ENCODE data around the gene AKR7A2. TPM values are rescaled to one million over a fixed set of nuclear protein-coding genes. Genes with fewer than 3 reads are reported as not detected.

AKR7A2 gene
- total RNA-seq, 3 donors from 2014 or later = 19.2 to 26.3 (median 20.5) TPM

- H3K36me3 Mint-ChIP-seq (ENCODE audit: insufficient read depth) = peaks cover 6% of the 10 kb centered on the region
- DNase-seq (no peak), ATAC-seq (peak; percentile 4 to 19)
- H3K27me3 Mint-ChIP-seq (ENCODE audit: low read depth) = no peaks in the 10 kb centered on the region
- no peaks in the 10 kb centered on the region for H3K9me3 Mint-ChIP-seq
- no peak overlapping the region for H3K4me3 Mint-ChIP-seq
- H3K4me1 Mint-ChIP-seq (ENCODE audit: low read depth) = no peaks in the 10 kb centered on the region
These were observed 13.5 kb upstream of the AKR7A2 start for GRCh38 chr1:19325368-19325957.

GRCh38 chr1:19324665-19324990, 12.7 kb upstream of the AKR7A2 start:
- Mint-ChIP-seq H3K4me3 (no peak overlapping the region), H3K9me3 (no peaks in the 10 kb centered on the region), H3K27me3 (ENCODE audit: low read depth) (no peaks in the 10 kb centered on the region), H3K4me1 (ENCODE audit: low read depth) (no peaks in the 10 kb centered on the region), H3K36me3 (ENCODE audit: insufficient read depth) (peaks cover 6% of the 10 kb centered on the region)
- DNase-seq (no peak), ATAC-seq (no peak)

- ATAC-seq (no peak), DNase-seq (no peak)
- no peaks in the 10 kb centered on the region for H3K9me3 Mint-ChIP-seq
- no peaks in the 10 kb centered on the region for H3K4me1 Mint-ChIP-seq (ENCODE audit: low read depth)
- no peak overlapping the region for H3K4me3 Mint-ChIP-seq
- peaks cover 6% of the 10 kb centered on the region for H3K36me3 Mint-ChIP-seq (ENCODE audit: insufficient read depth)
- H3K27me3 Mint-ChIP-seq (ENCODE audit: low read depth) = no peaks in the 10 kb centered on the region
These were observed 12.2 kb upstream of the AKR7A2 start for GRCh38 chr1:19323987-19324664.

GRCh38 chr1:19322481-19322880, 10.5 kb upstream of the AKR7A2 start:
- no peaks in the 10 kb centered on the region for H3K4me1 Mint-ChIP-seq (ENCODE audit: low read depth)
- ATAC-seq = no peak
- DNase-seq = no peak
- no peaks in the 10 kb centered on the region for H3K9me3 Mint-ChIP-seq
- H3K27me3 Mint-ChIP-seq (ENCODE audit: low read depth) = no peaks in the 10 kb centered on the region
- peaks cover 6% of the 10 kb centered on the region for H3K36me3 Mint-ChIP-seq (ENCODE audit: insufficient read depth)
- no peak overlapping the region for H3K4me3 Mint-ChIP-seq

GRCh38 chr1:19321071-19321470, 9.1 kb upstream of the AKR7A2 start:
- Mint-ChIP-seq H3K27me3 (ENCODE audit: low read depth) (no peaks in the 10 kb centered on the region), H3K4me3 (no peak overlapping the region), H3K36me3 (ENCODE audit: insufficient read depth) (peaks cover 6% of the 10 kb centered on the region), H3K9me3 (no peaks in the 10 kb centered on the region), H3K4me1 (ENCODE audit: low read depth) (peaks cover 4% of the 10 kb centered on the region)
- DNase-seq (no peak), ATAC-seq (no peak)

GRCh38 chr1:19319196-19319595, 7.3 kb upstream of the AKR7A2 start:
- no peak overlapping the region for H3K4me3 Mint-ChIP-seq
- no peak for ATAC-seq
- no peak for DNase-seq
- H3K36me3 Mint-ChIP-seq (ENCODE audit: insufficient read depth) = peaks cover 6% of the 10 kb centered on the region
- peaks cover 9% of the 10 kb centered on the region for H3K4me1 Mint-ChIP-seq (ENCODE audit: low read depth)
- no peaks in the 10 kb centered on the region for H3K27me3 Mint-ChIP-seq (ENCODE audit: low read depth)
- no peaks in the 10 kb centered on the region for H3K9me3 Mint-ChIP-seq

GRCh38 chr1:19317126-19317910, 5.4 kb upstream of the AKR7A2 start:
- DNase-seq (no peak), ATAC-seq (no peak)
- Mint-ChIP-seq H3K27me3 (ENCODE audit: low read depth) (no peaks in the 10 kb centered on the region), H3K36me3 (ENCODE audit: insufficient read depth) (peaks cover 6% of the 10 kb centered on the region), H3K9me3 (no peaks in the 10 kb centered on the region), H3K4me3 (no peak overlapping the region), H3K4me1 (ENCODE audit: low read depth) (peaks cover 20% of the 10 kb centered on the region)

GRCh38 chr1:19315378-19316198, 3.6 kb upstream of the AKR7A2 start:
- H3K9me3 Mint-ChIP-seq = no peaks in the 10 kb centered on the region
- DNase-seq = no peak
- no peaks in the 10 kb centered on the region for H3K27me3 Mint-ChIP-seq (ENCODE audit: low read depth)
- no peak for ATAC-seq
- no peaks in the 10 kb centered on the region for H3K36me3 Mint-ChIP-seq (ENCODE audit: insufficient read depth)
- H3K4me3 Mint-ChIP-seq = no peak overlapping the region
- H3K4me1 Mint-ChIP-seq (ENCODE audit: low read depth) = peaks cover 28% of the 10 kb centered on the region

- ATAC-seq (no peak), DNase-seq (no peak)
- Mint-ChIP-seq H3K36me3 (ENCODE audit: insufficient read depth) (no peaks in the 10 kb centered on the region), H3K9me3 (no peaks in the 10 kb centered on the region), H3K27me3 (ENCODE audit: low read depth) (no peaks in the 10 kb centered on the region), H3K4me3 (no peak overlapping the region), H3K4me1 (ENCODE audit: low read depth) (peaks cover 34% of the 10 kb centered on the region)
These were observed 2.3 kb upstream of the AKR7A2 start for GRCh38 chr1:19313961-19314882.

GRCh38 chr1:19313636-19313959, 1.7 kb upstream of the AKR7A2 start:
- Mint-ChIP-seq H3K4me3 (peak overlapping the region; percentile 82), H3K36me3 (ENCODE audit: insufficient read depth) (peaks cover 3% of the 10 kb centered on the region), H3K9me3 (no peaks in the 10 kb centered on the region), H3K4me1 (ENCODE audit: low read depth) (peaks cover 38% of the 10 kb centered on the region), H3K27me3 (ENCODE audit: low read depth) (no peaks in the 10 kb centered on the region)
- DNase-seq (no peak), ATAC-seq (no peak)

- Mint-ChIP-seq H3K36me3 (ENCODE audit: insufficient read depth) (peaks cover 4% of the 10 kb centered on the region), H3K4me3 (peak overlapping the region; percentile 82), H3K9me3 (no peaks in the 10 kb centered on the region), H3K4me1 (ENCODE audit: low read depth) (peaks cover 38% of the 10 kb centered on the region), H3K27me3 (ENCODE audit: low read depth) (no peaks in the 10 kb centered on the region)
- DNase-seq (no peak), ATAC-seq (no peak)
These were observed 1.1 kb upstream of the AKR7A2 start for GRCh38 chr1:19312782-19313635.

GRCh38 chr1:19311503-19311930, 427 bp downstream of the AKR7A2 start:
- Mint-ChIP-seq H3K4me1 (ENCODE audit: low read depth) (peaks cover 38% of the 10 kb centered on the region), H3K36me3 (ENCODE audit: insufficient read depth) (peaks cover 9% of the 10 kb centered on the region)
- ATAC-seq = peak; percentile 29 to 35

More at GRCh38 chr1:19311503-19311930, 427 bp downstream of the AKR7A2 start:
- H3K27me3 Mint-ChIP-seq (ENCODE audit: low read depth) = no peaks in the 10 kb centered on the region
- no peak for DNase-seq
- H3K4me3 Mint-ChIP-seq = peak overlapping the region; percentile 89
- H3K9me3 Mint-ChIP-seq = no peaks in the 10 kb centered on the region
